ENCODE measurements around the gene MICB.
"Not testable (repeated sequence)": the region's sequence is repeated elsewhere in the genome, so short reads cannot be mapped to it uniquely, and the experiment has no call there.

- TF ChIP-seq CTCF, POLR2A, POLR2AphosphoS5 (IDR thresholded peaks at IDR 0.05): not testable (repeated sequence)
These were observed 1.7 kb downstream of the MICB start for GRCh38 chr6:31499648-31500047.

All from breast epithelium (tissue), 3 donors.